ENCODE data around the gene ASTN2. TPM values are rescaled to one million over a fixed set of nuclear protein-coding genes. Genes with fewer than 3 reads are reported as not detected.

The ASTN2 gene
- total and polyA plus RNA-seq, 7 donors, result 0.60 to 7.5 (median 2.2) TPM

DNA sequence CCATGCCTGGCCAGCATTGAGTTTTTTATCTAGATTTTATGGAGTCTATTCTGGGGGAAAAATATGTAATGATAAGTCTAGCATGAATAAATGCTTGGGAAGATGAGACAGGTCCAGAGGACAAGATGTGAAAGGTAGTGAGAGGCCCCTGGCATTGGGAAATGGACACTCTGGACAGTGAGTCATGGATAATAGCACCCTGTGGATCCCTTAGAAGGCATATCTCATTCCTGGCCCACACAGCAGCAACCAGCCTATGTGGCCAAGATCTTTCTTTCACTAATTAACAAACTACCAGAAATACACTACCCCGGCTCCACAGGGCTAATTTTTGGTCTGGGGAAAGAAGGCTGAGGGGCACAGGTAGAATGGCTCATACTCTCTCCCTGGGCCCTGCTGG, 371.7 kb downstream of the ASTN2 start:
- Histone ChIP-seq H3K36me3 (no peaks in the 10 kb centered on the region), H3K4me3 (no peak overlapping the region)
- WGBS, 2 donors, result 87 to 96% methylated on average over 1 of the region's 1 CpG

GRCh38 chr9:117035546-117035945, 379.3 kb downstream of the ASTN2 start:
- intact Hi-C loops (cut with DNase I), result no loop called here
- Histone ChIP-seq H3K4me1 (no peaks in the 10 kb centered on the region), H3K27me3 (no peaks in the 10 kb centered on the region), H3K9me3 (no peaks in the 10 kb centered on the region), H3K27ac (no peak overlapping the region), H3K36me3 (no peaks in the 10 kb centered on the region), H3K4me3 (no peak overlapping the region)
- WGBS, 2 donors, result 62 to 76% methylated on average over 1 of the region's 1 CpG
- TF ChIP-seq POLR2A (IDR thresholded peaks at IDR 0.05) (no peak), EP300 (IDR thresholded peaks at IDR 0.05) (no peak), CTCF (IDR thresholded peaks at IDR 0.05) (no peak), POLR2AphosphoS5 (IDR thresholded peaks at IDR 0.05) (no peak)
- no peak for DNase-seq

More for the DNA sequence above, 371.7 kb downstream of the ASTN2 start:
- Histone ChIP-seq H3K9me3 (no peaks in the 10 kb centered on the region), H3K27me3 (no peaks in the 10 kb centered on the region), H3K27ac (no peak overlapping the region), H3K4me1 (no peaks in the 10 kb centered on the region)
- no peak for DNase-seq
- TF ChIP-seq EP300 (IDR thresholded peaks at IDR 0.05) (no peak), POLR2A (IDR thresholded peaks at IDR 0.05) (no peak), CTCF (IDR thresholded peaks at IDR 0.05) (no peak), POLR2AphosphoS5 (IDR thresholded peaks at IDR 0.05) (no peak)
- intact Hi-C loops (cut with DNase I), result no loop called here

DNA sequence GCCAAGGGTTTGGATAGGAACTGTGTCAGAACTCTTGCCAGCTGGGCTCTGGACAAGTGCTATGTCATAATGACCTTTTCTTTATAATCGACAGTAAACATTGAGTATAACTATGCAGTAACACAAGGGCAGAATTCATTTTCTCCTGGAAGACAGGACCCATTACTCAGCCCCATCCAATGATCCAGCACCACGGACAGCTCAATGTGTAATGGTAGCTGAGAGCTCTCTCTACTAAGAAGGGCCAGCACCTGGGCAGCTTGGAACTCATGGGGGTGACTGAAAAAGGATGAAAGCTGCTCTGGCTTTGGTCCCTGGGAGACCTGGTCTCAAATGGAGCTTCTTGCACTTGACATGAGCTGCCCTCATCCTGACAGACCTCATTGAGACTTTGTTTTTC, 380.0 kb downstream of the ASTN2 start:
- no peaks in the 10 kb centered on the region for H3K9me3 ChIP-seq
- H3K27ac ChIP-seq, result no peak overlapping the region
- whole genome bisulfite sequencing, 2 donors, result 33 to 40% methylated on average over 2 of the region's 2 CpGs
- no peaks in the 10 kb centered on the region for H3K27me3 ChIP-seq
- DNase-seq, result no peak
- H3K4me3 ChIP-seq, result no peak overlapping the region
- intact Hi-C loops (cut with DNase I), result no loop called here
- no peak for TF ChIP-seq CTCF (IDR thresholded peaks at IDR 0.05)
- TF ChIP-seq POLR2A (IDR thresholded peaks at IDR 0.05), result no peak
- no peak for TF ChIP-seq POLR2AphosphoS5 (IDR thresholded peaks at IDR 0.05)
- TF ChIP-seq EP300 (IDR thresholded peaks at IDR 0.05), result no peak
- H3K36me3 ChIP-seq, result no peaks in the 10 kb centered on the region
- no peaks in the 10 kb centered on the region for H3K4me1 ChIP-seq

DNA sequence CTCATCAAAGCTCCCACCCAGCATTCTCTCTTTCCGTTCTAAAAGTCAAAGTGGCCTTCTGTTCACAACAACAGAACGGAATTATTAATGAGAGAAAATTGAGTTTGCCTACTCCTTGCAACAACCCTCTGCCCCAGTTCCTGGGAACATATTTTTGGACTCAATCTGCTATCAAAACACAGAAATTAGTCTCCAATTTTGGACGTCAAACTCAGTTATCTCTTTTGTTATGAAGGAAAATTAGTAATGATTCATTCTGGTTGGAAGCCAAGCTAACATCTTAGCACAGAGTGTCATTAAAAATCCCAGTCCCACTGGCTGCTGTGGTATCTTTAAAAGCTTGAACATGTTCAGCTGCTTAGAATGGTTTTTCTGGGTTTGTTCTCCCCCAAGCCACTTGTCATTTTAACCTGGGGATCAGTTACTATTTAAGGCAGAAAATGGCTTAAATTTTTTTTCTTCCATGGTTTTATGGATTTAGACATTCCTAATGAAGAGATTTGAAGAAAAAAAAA, 384.5 kb downstream of the ASTN2 start:
- Histone ChIP-seq H3K27ac (no peak overlapping the region), H3K27me3 (no peaks in the 10 kb centered on the region), H3K9me3 (no peaks in the 10 kb centered on the region), H3K4me1 (no peaks in the 10 kb centered on the region), H3K4me3 (no peak overlapping the region), H3K36me3 (no peaks in the 10 kb centered on the region)
- intact Hi-C loops (cut with DNase I), result no loop called here
- no peak for TF ChIP-seq POLR2AphosphoS5 (IDR thresholded peaks at IDR 0.05)
- no peak for TF ChIP-seq POLR2A (IDR thresholded peaks at IDR 0.05)
- no peak for TF ChIP-seq CTCF (IDR thresholded peaks at IDR 0.05)
- no peak for TF ChIP-seq EP300 (IDR thresholded peaks at IDR 0.05)
- WGBS, 2 donors, result 74 to 81% methylated on average over 3 of the region's 3 CpGs
- no peak for DNase-seq

- H3K4me3 ChIP-seq, result no peak overlapping the region
- H3K9me3 ChIP-seq, result no peaks in the 10 kb centered on the region
- H3K27ac ChIP-seq, result no peak overlapping the region
- TF ChIP-seq CTCF (IDR thresholded peaks at IDR 0.05), result no peak
- no peak for TF ChIP-seq EP300 (IDR thresholded peaks at IDR 0.05)
- TF ChIP-seq POLR2AphosphoS5 (IDR thresholded peaks at IDR 0.05), result no peak
- no peak for TF ChIP-seq POLR2A (IDR thresholded peaks at IDR 0.05)
- H3K4me1 ChIP-seq, result no peaks in the 10 kb centered on the region
- no peak for DNase-seq
- intact Hi-C loops (cut with DNase I), result no loop called here
- no peaks in the 10 kb centered on the region for H3K36me3 ChIP-seq
- H3K27me3 ChIP-seq, result no peaks in the 10 kb centered on the region
- WGBS, 2 donors, result 54 to 78% methylated on average over 3 of the region's 3 CpGs
Measured at GRCh38 chr9:117029341-117029740, 385.5 kb downstream of the ASTN2 start.

Data from sigmoid colon (tissue), 7 donors.